GM18498 (cell line): ENCODE results near the gene TMEM217.
A peak's percentile ranks its signal among the peaks of the same experiment; 100 is the strongest.
"Not testable (repeated sequence)": the region's sequence is repeated elsewhere in the genome, so short reads cannot be mapped to it uniquely, and the experiment has no call there.

Experiments used
- ATAC-seq: cut with Tn5 transposase; IDR thresholded peaks from one replicate; pipeline ENCODE4 v1.9.1; 2021; ENCODE audit warnings: mild to moderate bottlenecking, moderate library complexity; ENCODE audit not compliant: unreplicated experiment

The TMEM217 gene

GRCh38 chr6:37257634-37258404 lies at the start of gene TMEM217, which contains the start of gene TBC1D22B:
TMEM217 (minus strand) TSS chr6:37258144; CDS start chr6:37219030, 39,114 bp downstream.
TBC1D22B (plus strand) TSS chr6:37257772; CDS start chr6:37257918, 146 bp downstream.
- peak; percentile 97 for ATAC-seq

GRCh38 chr6:37307484-37307883 lies 49.5 kb upstream of the TMEM217 start:
- not testable (repeated sequence) for ATAC-seq

GRCh38 chr6:37306624-37307222 lies 48.8 kb upstream of the TMEM217 start:
- no peak for ATAC-seq

- no peak for ATAC-seq
Measured at GRCh38 chr6:37305841-37306425, 48.0 kb upstream of the TMEM217 start.

GRCh38 chr6:37304766-37305165 lies 46.8 kb upstream of the TMEM217 start:
- ATAC-seq: no peak

GRCh38 chr6:37303891-37304503 lies 46.1 kb upstream of the TMEM217 start:
- no peak for ATAC-seq

GRCh38 chr6:37303091-37303660 lies 45.2 kb upstream of the TMEM217 start:
- ATAC-seq: no peak

GRCh38 chr6:37302086-37302686 lies 44.2 kb upstream of the TMEM217 start:
- no peak for ATAC-seq

GRCh38 chr6:37299990-37300389 lies 42.0 kb upstream of the TMEM217 start:
- ATAC-seq: no peak

- no peak for ATAC-seq
Measured at GRCh38 chr6:37298958-37299357, 41.0 kb upstream of the TMEM217 start.

GRCh38 chr6:37297637-37298036 lies 39.7 kb upstream of the TMEM217 start:
- not testable (repeated sequence) for ATAC-seq

- ATAC-seq: no peak
Measured at GRCh38 chr6:37293426-37293825, 35.5 kb upstream of the TMEM217 start.

- no peak for ATAC-seq
Measured at GRCh38 chr6:37289931-37290330, 32.0 kb upstream of the TMEM217 start.

- ATAC-seq: no peak
Measured at GRCh38 chr6:37288247-37288646, 30.3 kb upstream of the TMEM217 start.

- no peak for ATAC-seq
Measured at GRCh38 chr6:37287519-37288157, 29.7 kb upstream of the TMEM217 start.

- ATAC-seq: no peak
Measured at GRCh38 chr6:37285861-37286311, 27.9 kb upstream of the TMEM217 start.

- ATAC-seq: no peak
Measured at GRCh38 chr6:37284781-37285180, 26.8 kb upstream of the TMEM217 start.

- no peak for ATAC-seq
Measured at GRCh38 chr6:37283671-37284151, 25.8 kb upstream of the TMEM217 start.

GRCh38 chr6:37283268-37283667 lies 25.3 kb upstream of the TMEM217 start:
- no peak for ATAC-seq

- ATAC-seq: no peak
Measured at GRCh38 chr6:37282371-37282770, 24.4 kb upstream of the TMEM217 start.
